ENCODE measurements around the gene ATP5PD.

GRCh38 chr17:75063201-75063600 is 16.4 kb upstream of the ATP5PD start:
- TF ChIP-seq CTCF (IDR thresholded peaks at IDR 0.05; ENCODE audit: borderline replicate concordance, extremely low read depth, low read length, poor library complexity, severe bottlenecking), result no peak
- no peak for TF ChIP-seq EZH2 (IDR thresholded peaks at IDR 0.05; ENCODE audit: borderline replicate concordance, low read depth, low read length, severe bottlenecking)
